HepG2 (cell line): ENCODE results near the gene CREG1. TPM values are rescaled to one million over a fixed set of nuclear protein-coding genes. Genes with fewer than 3 reads are reported as not detected.

ENCODE experiments used
- ADNP ChIP-seq: sonication (generic); formaldehyde crosslinking; IDR thresholded peaks from 2 replicates; pipeline ENCODE4 v1.4.0; 2020; ENCODE audit warnings: missing genetic modification reagents
- DNMT1 ChIP-seq: sonication (generic); formaldehyde crosslinking; IDR thresholded peaks from 2 replicates; pipeline ENCODE4 v1.5.1; 2020; ENCODE audit warnings: mild to moderate bottlenecking, missing genetic modification reagents
- DRAP1 ChIP-seq: IDR thresholded peaks from 2 replicates; pipeline ENCODE4 v1.6.1; 2016; ENCODE audit warnings: missing genetic modification reagents, missing compliant biosample characterization
- EED ChIP-seq: sonication (generic); formaldehyde crosslinking; IDR thresholded peaks from 2 replicates; pipeline ENCODE4 v1.5.0; 2020; ENCODE audit warnings: mild to moderate bottlenecking, missing genetic modification reagents
- GATAD1 ChIP-seq: IDR thresholded peaks from 2 replicates; pipeline ENCODE4 v1.6.1; 2016; ENCODE audit warnings: missing genetic modification reagents, missing compliant biosample characterization
- GTF2F1 ChIP-seq: fragments of 150-350 bp; IDR thresholded peaks from 2 replicates; pipeline ENCODE4 v1.6.1; 2014; ENCODE audit warnings: low read length
- HNRNPK ChIP-seq: fragments of 200-400 bp; formaldehyde crosslinking; IDR thresholded peaks from 2 replicates; pipeline ENCODE4 v1.6.1; 2018; ENCODE audit warnings: low read length, low read depth, moderate library complexity, mild to moderate bottlenecking; ENCODE audit not compliant: poor library complexity, severe bottlenecking
- MED1 ChIP-seq: sonication (generic); formaldehyde crosslinking; IDR thresholded peaks from 2 replicates; pipeline ENCODE4 v1.4.0; 2020; ENCODE audit warnings: missing genetic modification reagents
- RFXANK ChIP-seq: IDR thresholded peaks from 2 replicates; pipeline ENCODE4 v1.6.1; 2016
- ZBTB1 ChIP-seq: sonication (generic); formaldehyde crosslinking; IDR thresholded peaks from 2 replicates; pipeline ENCODE4 v1.4.0; 2020; ENCODE audit warnings: missing genetic modification reagents, borderline replicate concordance
- ZFP91 ChIP-seq: sonication (generic); formaldehyde crosslinking; IDR thresholded peaks from 2 replicates; pipeline ENCODE4 v1.9.0; 2022; ENCODE audit warnings: missing genetic modification reagents, mild to moderate bottlenecking, borderline replicate concordance
- ZNF326 ChIP-seq: sonication (generic); formaldehyde crosslinking; IDR thresholded peaks from 2 replicates; pipeline ENCODE4 v1.4.0; 2020; ENCODE audit warnings: missing genetic modification reagents, borderline replicate concordance
- ZNF530 ChIP-seq: sonication (generic); formaldehyde crosslinking; IDR thresholded peaks from 2 replicates; pipeline ENCODE4 v1.5.0; 2020; ENCODE audit warnings: low read depth, mild to moderate bottlenecking, missing genetic modification reagents
- ZNF709 ChIP-seq: sonication (generic); formaldehyde crosslinking; IDR thresholded peaks from 2 replicates; pipeline ENCODE4 v1.5.0; 2020; ENCODE audit warnings: mild to moderate bottlenecking, missing genetic modification reagents
- ZNF788 ChIP-seq: sonication (generic); formaldehyde crosslinking; IDR thresholded peaks from 2 replicates; pipeline ENCODE4 v1.5.0; 2020; ENCODE audit warnings: mild to moderate bottlenecking, missing genetic modification reagents, borderline replicate concordance
- polyA plus RNA-seq, 8 experiments: library from polyadenylated mRNA; depleted of rRNA in 3 of 8; stranded (reverse) in 7 of 8; unstranded in 1 of 8; fragments of >200 nt; fragmentation: Illumina TruSeq in 4 of 8; extraction: Trizol in 4 of 8; gene quantifications; 2 replicates each; pipeline versions ENCODE4 v1.2.1 to v1.2.3, GENCODE V29; 2011 to 2016; ENCODE audit warnings: low read depth in 4 of 8, missing spikeins in 1 of 8, mixed read lengths in 1 of 8; ENCODE audit not compliant: insufficient read depth in 1 of 8
- total RNA-seq, 5 experiments: library from RNA; depleted of rRNA; stranded (reverse); fragments of >200 nt; fragmentation: Illumina TruSeq; extraction: Trizol; gene quantifications; 2 replicates each; pipeline ENCODE4 v1.2.3, GENCODE V29; 2016; ENCODE audit warnings: low read depth in 1 of 5
- TF ChIP-seq, protein P1 (sequence below): sonication (generic); formaldehyde crosslinking; IDR thresholded peaks from 2 replicates; pipeline ENCODE4 v1.9.0; 2021; ENCODE audit warnings: missing genetic modification reagents, mild to moderate bottlenecking, borderline replicate concordance
- TF ChIP-seq, protein P2 (sequence below): sonication (generic); formaldehyde crosslinking; IDR thresholded peaks from 2 replicates; pipeline ENCODE4 v1.4.0; 2020; ENCODE audit warnings: mild to moderate bottlenecking, missing genetic modification reagents

The CREG1 gene
- total and polyA plus RNA-seq, 2 of the 13 experiments (the other 11 are each of a cell fraction or from before 2014, with no cell fraction given), result 31.3 to 33.5 TPM

- TF ChIP-seq HNRNPK, result no peak
- TF ChIP-seq GTF2F1, result no peak
- TF ChIP-seq DRAP1 (CRISPR knock-in tag), result peak; percentile 78
- TF ChIP-seq RFXANK (CRISPR knock-in tag), result no peak
- 0 out of 2 replicates have a peak, but pooled peaks have one; percentile 51 for TF ChIP-seq ZNF788
- peak; percentile 42; the same call in 1 of the 2 replicates for TF ChIP-seq ZFP91 (CRISPR knock-in tag)
- TF ChIP-seq, protein P1, sequence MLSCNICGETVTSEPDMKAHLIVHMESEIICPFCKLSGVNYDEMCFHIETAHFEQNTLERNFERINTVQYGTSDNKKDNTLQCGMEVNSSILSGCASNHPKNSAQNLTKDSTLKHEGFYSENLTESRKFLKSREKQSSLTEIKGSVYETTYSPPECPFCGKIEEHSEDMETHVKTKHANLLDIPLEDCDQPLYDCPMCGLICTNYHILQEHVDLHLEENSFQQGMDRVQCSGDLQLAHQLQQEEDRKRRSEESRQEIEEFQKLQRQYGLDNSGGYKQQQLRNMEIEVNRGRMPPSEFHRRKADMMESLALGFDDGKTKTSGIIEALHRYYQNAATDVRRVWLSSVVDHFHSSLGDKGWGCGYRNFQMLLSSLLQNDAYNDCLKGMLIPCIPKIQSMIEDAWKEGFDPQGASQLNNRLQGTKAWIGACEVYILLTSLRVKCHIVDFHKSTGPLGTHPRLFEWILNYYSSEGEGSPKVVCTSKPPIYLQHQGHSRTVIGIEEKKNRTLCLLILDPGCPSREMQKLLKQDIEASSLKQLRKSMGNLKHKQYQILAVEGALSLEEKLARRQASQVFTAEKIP (CRISPR knock-in tag), result no peak
- TF ChIP-seq MED1 (CRISPR knock-in tag), result peak; percentile 31; the same call in 1 of the 2 replicates
- TF ChIP-seq, protein P2, sequence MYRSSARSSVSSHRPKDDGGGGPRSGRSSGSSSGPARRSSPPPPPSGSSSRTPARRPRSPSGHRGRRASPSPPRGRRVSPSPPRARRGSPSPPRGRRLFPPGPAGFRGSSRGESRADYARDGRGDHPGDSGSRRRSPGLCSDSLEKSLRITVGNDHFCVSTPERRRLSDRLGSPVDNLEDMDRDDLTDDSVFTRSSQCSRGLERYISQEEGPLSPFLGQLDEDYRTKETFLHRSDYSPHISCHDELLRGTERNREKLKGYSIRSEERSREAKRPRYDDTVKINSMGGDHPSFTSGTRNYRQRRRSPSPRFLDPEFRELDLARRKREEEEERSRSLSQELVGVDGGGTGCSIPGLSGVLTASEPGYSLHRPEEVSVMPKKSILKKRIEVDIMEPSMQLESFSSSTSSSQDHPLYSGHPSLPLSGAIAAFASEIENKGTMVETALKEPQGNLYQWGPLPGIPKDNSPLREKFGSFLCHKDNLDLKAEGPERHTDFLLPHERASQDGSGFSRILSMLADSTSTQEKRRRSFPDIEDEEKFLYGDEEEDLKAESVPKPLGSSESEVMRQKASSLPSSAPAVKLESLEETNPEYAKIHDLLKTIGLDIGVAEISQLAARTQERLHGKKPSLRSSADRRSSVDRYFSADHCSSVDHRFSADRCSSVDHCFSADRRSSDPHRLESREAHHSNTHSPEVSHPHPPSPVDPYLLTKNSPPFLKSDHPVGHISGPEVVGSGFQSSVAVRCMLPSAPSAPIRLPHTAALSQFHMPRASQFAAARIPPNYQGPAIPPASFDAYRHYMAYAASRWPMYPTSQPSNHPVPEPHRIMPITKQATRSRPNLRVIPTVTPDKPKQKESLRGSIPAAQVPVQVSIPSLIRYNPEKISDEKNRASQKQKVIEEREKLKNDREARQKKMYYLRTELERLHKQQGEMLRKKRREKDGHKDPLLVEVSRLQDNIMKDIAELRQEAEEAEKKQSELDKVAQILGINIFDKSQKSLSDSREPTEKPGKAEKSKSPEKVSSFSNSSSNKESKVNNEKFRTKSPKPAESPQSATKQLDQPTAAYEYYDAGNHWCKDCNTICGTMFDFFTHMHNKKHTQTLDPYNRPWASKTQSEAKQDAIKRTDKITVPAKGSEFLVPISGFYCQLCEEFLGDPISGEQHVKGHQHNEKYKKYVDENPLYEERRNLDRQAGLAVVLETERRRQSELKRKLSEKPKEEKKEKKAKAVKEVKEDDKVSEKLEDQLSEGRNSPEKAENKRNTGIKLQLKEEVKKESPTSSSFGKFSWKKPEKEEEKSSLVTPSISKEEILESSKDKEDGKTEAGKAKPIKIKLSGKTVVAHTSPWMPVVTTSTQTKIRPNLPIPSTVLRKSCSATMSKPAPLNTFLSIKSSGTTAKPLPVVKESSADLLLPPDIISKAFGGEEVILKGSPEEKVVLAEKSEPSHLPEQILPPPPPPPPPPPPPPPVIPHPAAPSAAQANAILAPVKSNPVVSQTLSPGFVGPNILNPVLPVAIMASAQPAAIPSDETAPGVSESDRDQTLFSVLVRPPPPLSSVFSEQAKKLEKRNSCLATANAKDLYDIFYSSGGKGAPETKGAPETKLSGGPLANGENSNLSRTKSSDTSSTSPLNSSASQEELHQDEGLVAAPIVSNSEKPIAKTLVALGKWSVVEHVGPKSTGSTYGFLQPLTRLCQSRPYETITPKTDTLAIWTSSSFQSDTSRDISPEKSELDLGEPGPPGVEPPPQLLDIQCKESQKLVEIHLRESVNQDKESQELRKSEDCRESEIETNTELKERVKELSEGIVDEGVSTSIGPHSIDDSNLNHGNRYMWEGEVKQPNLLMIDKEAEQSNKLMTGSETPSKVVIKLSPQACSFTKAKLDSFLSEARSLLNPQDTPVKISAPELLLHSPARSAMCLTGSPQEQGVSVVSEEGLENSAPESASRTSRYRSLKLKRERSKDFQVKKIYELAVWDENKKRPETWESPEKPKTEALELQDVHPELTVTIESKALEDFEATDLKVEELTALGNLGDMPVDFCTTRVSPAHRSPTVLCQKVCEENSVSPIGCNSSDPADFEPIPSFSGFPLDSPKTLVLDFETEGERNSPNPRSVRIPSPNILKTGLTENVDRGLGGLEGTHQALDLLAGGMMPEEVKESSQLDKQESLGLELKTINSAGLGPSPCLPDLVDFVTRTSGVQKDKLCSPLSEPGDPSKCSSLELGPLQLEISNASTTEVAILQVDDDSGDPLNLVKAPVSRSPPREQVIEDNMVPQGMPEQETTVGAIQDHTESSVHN (CRISPR knock-in tag), result no peak; the same call in 1 of the 2 replicates
- no peak; the same call in 1 of the 2 replicates for TF ChIP-seq ZNF709
- TF ChIP-seq ZNF326, result no peak
- TF ChIP-seq ZNF530 (CRISPR knock-in tag), result no peak
- no peak for TF ChIP-seq GATAD1 (CRISPR knock-in tag)
- no peak for TF ChIP-seq ADNP (CRISPR knock-in tag)
- TF ChIP-seq EED (CRISPR knock-in tag), result peak; percentile 25; the same call in 1 of the 2 replicates
- 0 out of 2 replicates have a peak, but pooled peaks have one; percentile 73 for TF ChIP-seq DNMT1 (CRISPR knock-in tag)
- no peak for TF ChIP-seq ZBTB1 (CRISPR knock-in tag)
These were observed at the start of gene CREG1 (continued) for GRCh38 chr1:167553136-167554027.
